ENCODE data around the gene SFT2D3.
"Not testable (repeated sequence)": the region's sequence is repeated elsewhere in the genome, so short reads cannot be mapped to it uniquely, and the experiment has no call there.

SFT2D3 gene

DNA sequence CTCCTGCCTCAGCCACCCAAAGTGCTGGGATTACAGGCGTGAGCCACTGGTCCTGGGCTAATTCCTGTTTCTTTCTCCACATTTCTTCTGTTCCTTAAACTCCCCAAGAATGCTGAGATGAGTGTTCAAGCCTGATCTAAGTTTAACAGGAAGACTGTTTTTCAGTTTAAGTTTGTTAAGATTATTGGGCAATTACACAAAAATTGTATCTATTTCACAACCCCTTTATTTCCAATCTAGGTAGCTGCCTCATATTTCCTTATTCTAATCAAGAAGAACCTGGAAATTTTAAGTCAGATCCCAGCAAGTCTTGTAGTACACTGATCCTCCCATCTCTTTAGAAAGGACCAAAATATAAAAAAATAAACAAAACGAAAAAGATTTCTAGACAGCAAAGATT is 11.7 kb downstream of the SFT2D3 start:
- DNase-seq: no peak

DNA sequence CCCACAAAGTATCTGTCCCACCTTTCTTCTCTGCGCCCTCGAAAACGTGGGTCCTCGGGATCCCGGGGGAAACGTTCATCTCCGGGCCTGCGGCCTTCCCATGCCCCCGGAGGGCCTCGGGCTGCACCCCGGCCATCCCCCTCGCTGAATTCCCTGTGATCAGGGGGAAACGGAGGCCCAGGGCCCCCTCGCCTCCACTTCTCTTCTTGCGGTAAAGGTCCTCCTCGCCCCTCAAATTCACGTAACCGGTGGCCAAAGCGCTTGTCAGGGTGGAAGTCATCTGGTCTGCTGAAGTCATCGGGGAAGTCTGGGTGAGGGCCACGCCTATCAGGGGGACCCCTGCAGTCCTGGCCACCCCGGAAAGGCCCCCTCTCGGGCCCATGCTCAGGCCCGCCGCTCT is 12.3 kb downstream of the SFT2D3 start:
- no peak for DNase-seq

DNA sequence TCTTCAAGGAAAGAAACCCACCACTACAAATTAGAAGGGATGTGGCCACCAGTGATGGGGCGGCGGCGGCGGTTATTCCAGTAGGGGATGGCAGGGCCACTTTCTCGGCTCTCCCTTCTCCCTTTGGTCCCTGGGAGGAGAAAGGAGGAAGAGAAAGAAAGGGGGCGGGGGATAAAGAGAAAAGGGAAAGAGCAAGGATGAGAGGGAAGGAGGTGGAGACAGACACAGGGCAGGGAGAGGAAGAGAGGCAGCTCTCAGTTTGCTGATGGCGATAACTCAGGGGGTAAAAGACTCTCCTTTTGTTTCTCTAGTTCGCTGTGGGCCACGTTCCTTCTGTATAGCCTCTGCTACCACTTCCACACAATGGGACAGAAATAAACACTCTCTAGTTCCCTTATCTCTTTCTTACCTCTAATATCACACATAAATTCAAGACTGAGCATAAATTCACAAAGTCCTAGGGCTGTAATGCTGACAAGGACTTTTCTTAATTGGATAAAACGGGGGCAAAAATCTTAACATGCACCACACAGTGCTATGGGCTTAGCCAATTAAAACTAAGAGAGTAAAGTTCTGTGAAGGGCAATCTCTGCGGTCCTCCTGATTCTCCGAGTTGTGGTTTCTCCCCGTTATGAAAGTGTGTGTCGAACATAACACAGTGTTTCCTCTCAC is 14.6 kb downstream of the SFT2D3 start:
- no peak for DNase-seq

DNA sequence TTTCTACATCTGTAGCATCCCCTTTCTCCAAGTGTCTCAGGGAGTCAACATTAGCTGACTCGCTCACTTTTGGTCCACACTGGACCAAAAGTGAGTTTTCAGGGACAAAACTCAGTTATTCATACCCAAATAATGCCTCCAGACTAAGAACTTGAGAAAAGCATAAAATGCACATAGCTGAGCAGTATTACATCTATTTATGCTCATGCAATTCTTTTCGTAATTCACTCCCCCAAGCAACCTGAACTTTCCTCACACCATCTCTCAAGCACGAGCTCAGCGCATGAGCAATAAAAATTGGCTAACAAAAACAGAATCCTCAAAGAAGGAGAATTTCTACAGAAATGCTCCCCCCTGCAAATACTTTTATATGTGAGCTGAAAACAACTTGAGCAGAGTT is 17.0 kb downstream of the SFT2D3 start:
- no peak for DNase-seq

DNA sequence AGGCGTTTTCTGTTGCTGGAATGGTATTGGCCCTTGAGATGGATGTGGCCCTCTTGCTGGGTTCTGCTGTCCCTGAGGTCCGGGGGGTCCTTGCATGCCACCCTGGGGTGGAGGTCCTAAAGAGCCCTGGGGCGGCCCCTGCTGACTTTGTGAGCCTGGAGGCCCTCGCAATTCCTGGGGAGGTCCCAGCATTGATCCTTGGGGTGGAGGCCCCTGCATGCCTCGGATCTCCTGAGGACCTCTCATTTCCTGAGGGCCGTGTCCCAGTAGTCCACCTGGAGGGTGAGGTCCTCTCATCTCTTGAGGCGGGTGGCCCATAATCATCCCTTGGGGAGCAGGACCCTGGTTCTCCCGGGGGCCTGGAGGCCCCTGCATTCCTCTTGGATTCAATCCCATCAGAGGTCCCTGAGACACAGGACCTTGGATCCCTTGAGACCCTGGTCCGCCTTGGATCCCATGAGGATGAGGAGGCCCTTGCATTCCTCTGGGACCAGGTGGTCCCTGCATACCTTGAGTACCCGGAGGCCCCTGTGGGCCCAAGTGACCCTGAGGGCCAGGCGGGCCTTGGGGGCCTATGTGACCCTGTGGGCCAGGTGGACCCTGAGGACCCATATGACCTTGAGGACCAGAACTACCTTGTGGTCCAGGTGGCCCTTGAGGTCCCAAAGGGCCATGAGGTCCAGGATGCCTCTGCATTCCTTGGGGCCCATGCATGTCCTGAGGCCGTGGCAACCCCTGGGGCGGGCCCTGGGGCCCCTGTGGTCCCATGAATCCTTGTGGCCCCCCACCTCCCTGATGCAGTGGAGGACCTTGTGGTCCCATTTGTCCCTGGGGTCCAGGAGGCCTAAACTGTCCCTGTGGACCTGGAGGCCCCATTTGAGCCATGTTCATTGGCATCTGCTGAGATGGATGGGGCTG is 18.3 kb downstream of the SFT2D3 start:
- DNase-seq: no peak

DNA sequence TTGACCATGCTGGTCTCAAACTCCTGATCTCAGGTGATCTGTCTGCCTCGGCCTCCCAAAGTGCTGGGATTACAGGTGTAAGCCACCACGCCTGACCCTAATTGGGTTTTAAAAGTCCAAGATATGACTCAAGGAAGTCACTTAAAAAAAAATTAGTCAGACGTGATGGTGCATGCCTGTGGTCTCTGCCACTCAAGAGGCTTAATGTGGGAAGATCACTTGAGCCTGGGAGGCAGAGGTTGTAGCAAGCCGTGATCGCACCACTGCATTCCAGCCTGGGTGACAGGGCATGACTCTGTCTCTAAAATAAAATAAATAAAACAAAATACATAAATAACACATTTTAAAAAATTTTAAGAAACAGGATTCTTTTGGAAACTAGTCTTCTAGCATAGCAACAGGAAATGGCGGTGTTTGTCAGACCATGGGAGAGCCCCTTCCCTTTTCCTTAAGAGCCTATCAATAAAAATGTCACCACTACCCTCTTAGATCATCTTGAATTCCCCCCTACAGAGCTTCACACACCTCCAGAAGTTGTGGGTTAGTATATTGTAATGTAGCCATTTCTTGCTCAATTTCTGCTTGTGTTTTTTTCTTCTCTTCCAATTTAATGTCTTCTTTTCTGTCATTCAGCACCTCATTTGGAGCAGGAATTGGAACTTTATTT is 20.1 kb downstream of the SFT2D3 start:
- no peak for DNase-seq

DNA sequence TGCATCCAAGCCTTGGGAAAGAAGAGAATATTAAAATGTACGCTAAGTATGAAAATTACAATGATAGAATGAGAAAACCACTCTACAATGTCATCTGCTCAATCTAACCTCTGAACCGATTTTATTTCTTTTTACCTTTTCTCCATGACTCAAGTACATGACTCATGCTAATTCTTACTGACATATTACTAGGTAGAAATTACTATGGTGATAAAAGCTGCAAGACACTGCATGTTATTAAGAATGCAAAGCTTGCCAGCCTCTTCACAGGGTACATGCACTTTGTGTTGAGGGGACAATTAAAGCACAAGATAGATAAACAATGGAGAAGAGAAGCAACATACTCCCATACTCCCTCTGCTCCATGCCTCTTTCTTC is 20.7 kb downstream of the SFT2D3 start:
- DNase-seq: no peak

DNA sequence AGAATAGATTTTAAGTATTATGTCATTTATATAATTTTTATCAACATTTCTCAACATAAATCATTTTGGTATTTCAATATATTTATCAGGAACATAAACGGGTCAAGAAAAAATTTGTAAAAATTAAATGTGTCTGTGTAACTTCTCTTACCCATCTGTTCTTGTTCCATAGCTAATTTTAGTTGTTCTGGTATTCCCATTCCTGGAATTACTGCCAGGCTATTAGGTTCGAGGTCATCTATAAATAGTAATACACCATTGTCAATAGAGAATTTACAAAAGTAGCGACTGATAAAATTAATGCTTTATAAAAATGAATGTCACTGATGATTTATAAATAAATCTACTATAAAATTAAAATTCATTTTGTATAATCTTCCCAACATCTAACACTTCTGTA is 21.5 kb downstream of the SFT2D3 start:
- no peak for DNase-seq

DNA sequence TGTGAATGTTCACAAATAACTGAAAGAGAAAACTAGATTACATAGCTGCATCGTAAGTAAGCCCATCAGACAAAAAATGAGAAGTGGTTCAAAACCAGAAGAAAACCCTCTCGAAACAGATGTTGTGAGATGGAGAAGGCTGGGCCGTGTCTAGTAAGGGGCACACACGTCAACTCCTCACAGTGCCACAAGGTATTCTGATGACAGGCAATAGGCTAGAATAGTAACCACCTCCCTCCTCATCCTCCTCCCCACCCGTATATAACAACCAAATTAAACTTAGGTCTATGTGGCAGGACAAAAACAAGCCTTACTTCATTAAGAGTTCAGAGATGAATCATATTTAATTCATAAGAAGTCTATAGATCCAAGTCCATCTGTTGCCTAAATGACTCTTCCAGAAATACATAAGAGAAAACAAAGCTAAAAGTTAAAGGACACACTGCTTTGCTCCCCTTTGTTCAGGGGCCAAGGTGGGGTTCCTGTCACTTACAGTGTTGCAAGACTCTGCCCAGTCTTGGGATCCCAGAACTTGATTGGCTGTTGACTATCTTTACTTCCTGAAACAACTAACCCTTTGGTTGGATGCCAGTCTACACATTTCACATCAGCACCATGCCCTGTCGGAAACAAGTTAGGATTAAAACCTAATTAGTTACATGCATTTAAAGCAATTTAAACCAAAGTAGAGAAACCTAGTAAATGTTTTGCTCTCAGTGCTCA is 25.0 kb downstream of the SFT2D3 start:
- no peak for DNase-seq

DNA sequence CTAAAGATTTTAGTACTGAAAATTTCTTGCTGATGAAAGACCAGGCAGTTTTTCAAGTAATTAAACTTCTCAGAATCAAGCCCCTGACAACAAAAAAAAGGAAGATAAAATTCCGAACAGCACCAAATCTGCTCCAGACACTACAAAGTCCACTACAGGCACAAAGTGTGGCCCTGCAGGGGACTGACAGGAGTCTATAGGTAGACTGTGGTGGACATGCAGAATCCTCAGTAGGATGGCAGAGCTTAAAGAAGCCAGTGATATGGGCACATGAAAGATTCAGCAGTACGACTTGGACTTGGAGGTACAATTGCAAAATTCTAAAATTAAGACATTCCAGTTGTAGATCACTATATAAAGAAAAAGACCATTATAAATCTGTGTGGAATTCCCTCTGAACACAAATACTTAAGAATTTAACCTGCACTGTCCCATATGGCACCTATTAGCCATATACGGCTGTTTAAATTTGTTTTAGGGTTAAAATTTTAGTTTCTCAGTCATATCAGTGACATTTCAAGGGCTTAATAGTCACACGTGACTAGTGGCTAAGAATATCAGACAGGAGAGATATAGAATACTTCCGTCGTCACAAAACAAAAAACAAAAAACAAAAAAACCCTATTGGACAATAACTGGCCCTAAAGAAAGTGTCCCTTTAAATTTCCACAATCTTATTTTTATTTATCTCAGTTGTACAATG is 32.0 kb downstream of the SFT2D3 start:
- no peak for DNase-seq

DNA sequence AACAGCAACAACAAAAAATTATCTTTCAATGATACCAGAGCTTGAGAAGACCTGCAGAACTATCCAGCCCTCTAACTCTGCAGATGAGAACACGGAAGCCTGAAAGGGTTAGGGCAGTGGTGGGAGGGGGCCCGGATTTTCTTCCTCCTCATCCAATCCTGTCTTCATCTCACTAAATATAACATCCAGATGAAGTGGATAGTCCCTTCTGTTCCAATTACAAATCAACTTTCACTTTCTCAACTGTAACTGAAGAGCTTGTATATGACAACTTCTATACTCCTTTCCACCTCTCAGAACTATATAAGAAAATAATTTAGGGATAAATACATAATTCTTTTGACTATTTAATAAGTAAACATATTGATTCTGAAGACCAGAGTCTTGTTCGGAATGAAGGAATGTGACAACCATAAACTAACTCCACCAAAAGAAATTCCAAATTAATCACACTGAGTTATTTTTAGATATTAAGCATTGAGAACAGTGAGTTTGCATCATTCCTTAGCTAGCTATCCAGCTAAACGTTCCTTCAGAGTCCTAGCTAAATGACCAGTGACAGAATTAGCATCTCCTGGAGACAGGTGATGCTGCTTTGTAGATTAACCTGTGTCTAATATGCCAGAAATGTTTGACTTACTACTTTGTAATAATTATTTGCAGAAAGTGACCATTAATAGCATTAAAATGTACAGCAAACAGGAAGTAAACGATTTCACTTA is 32.7 kb downstream of the SFT2D3 start:
- no peak for DNase-seq

DNA sequence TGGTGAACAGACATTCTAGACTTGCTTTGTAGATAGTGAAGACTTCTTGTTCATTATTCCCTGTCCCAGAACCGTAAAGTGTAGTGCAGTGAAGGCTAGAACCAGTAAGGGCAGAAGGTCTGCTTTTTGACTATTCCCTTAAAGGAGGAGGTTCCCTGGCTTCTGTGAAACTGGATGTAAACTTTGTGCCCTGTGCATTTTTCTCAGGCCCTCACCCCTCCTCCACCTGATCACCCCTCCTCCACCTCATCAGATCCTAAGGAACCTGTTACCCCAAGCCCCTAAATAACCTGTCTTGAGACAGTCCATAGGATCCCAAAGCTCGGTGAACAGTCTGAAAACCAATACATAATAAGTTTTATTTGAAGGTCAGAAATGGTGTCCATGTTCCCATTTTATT is 33.7 kb downstream of the SFT2D3 start:
- DNase-seq: no peak

DNA sequence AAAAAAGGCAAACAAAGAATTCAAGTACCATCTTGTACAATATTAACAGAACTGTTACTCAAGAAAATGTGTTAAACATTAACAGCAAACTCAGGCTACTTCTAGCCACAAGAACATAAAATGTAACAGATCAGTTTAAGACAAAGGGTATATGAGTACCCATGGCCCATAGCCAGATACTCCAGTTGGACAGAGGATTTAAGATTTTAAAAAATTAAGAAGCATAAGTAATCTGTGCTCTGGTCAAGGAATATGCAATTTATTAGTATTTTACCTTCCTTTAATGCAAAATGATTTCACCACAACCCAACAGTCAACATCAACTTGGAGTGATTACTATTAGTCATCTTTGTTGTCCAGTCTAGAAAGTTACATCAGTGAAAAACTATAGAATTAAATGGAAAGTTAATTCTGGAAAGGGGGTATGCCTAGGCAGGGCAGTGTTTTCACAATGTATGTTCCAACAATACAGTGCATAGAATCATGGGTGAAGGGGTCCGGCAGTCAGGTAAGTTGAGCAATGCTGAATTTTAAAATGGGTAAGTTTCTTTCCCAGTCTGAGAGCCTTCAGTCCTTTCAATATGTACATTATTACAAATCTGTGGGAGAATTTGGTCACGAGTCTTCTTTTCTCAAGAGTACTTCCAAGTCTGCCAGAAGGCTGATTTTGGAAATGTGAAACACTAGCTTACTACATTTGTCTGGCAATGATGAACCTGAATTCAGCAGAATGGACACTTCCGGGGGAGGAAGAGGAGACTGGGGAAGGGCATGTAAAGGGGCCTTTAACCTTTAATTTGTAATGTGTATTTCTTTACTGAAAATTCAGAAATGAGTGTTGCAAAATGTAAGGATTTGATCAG is 34.5 kb downstream of the SFT2D3 start:
- no peak for DNase-seq

DNA sequence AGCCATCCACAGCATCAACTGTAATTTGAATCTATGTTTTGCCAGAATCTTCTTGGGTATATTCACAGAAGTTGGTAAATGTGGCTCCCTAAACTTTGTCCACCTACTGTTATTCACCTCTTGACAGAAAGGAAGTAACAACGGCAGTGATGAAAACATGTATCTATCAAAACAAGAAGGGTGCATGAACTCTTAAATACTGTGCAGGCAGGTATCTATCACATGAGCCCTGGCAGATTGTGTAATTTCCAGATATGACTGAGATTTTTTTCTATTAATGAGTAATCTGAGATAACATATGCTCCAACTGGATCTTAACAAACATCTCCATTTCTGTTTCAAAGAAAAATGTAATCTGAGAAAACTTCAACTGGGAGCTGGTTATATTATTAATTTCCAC is 36.6 kb downstream of the SFT2D3 start:
- no peak for DNase-seq

DNA sequence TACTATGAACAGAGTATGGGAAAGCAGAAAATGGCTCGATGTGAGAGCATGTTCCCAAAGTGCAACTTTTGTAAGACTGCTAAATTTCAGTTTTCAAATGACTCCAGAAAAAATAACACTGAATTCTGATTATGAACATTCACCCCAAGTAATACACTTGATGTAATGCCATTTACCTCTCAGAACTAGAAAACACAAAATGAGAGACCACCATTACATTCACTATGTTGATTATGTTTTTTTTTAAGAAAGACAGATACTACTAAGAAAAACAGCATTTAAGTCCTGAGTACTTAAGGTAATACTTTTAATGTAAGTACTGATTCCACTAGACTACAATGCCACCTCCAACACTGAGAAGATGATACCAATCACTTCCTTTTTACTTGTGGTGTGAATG is 38.5 kb downstream of the SFT2D3 start:
- no peak for DNase-seq

DNA sequence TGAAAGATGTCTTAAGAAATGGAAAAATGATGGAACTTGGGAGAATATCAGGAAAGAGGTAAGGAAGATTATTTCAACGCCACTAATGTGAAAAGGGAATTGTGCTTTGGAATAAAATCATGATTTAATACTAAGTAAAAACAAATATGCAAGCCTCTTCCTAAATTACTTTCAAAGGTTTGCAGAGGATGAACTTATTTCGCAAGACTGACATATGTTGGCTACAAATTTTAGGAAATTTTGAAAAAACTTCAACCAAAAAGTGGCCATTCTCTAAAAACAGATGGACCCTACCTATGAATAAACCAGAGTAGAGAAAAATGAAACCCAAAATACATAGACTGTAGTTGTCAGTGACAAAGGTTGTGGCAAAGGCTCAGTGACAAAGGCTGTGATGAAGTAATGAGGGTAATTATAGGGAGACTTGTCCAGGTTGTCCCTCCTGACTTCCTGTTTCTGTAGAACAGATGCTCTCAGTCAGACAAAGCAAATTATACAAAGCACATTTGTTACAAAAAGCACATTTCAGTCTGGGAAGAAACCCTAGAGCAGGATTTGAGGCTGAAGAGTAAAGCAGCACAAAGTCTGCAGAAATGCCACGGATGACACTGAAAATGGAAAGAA is 39.5 kb downstream of the SFT2D3 start:
- no peak for DNase-seq

DNA sequence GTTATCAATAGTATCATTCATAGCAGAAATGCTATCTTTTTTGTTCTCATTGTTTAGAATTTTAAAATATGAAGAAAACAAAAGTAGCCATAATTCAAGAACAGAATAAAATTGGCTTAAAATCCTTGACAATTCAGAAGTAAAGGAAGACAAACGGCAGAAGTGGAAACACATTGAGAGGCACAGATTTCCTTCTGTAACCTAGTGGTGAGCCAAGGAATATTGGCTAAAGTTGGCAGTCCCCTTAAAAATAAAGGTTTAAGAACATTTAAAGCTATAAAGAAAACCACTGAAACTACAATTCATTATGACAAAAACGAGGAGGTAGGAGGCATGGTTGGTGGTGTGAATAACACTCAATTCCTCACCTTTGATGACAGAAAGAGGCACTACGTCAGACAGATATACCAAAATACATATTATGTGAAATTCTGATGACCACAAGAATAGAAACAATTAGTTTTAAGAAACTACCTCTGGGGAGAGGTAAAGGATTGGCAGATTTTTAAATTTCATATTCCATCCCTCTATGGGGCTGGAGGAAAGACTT is 42.3 kb downstream of the SFT2D3 start:
- no peak for DNase-seq

DNA sequence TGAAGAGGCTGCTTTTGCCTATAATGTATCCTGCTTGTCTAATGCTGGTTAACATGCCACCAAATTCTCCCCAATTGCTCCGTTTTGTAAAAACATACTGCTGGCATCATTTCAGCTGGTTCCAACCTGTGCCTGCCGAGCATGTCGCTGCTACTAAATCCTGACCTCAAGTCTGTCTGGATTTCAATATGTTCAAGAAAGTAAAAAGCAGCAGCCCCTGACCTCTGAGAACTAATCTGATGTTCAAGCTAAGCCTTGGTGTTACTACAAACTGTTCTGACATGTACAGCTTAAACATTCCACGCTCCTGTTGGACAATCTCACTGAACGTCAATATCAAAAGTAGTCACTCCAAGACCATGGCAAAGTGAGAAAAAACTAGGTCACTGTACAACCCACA is 46.3 kb downstream of the SFT2D3 start:
- DNase-seq: no peak

DNA sequence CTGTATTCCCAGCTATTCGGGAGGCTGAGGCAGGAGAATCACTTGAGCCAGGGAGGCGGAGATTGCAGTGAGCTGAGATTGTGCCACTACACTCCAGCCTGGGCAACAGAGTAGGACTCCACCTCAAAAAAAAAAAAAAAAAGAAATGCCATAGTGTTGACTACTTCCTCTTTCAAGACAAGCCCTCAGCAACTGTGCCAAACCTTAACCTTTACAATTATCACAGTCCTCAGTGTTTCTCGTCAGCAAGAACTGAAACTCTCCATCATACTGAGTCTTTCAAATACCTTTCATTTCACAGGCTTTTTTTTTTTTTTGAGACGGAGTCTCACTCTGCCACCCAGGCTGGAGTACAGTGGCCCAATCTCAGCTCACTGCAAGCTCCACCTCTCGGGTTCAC is 48.2 kb downstream of the SFT2D3 start:
- DNase-seq: not testable (repeated sequence)

DNA sequence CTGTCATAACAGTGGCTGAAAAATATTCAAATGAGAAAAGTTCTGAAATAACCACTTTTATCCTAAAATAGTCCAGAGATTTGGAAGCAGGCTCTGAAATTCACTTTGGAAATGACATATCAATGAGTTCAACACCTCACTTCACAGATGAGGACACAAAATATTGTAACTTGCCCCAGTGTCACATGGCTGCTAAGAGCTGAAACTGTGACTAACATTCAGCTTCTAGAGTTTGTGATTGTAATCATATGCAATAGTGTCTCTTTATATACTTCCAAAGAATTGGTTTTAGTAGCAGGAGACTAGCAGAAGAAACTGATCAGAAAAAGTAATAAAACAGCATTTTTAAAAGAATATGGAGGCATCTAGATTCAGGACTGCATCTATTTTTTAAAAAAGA is 52.1 kb downstream of the SFT2D3 start:
- no peak for DNase-seq

Measured in activated CD8-positive, alpha-beta memory T cell treated with anti-CD3 and anti-CD28 coated beads for 24 hours (primary cell).